ENCODE data around the gene CHD1. TPM values are rescaled to one million over a fixed set of nuclear protein-coding genes. Genes with fewer than 3 reads are reported as not detected.

The CHD1 gene
- total RNA-seq, 4 donors from 2014 or later: 45.6 to 95.7 (median 53.0) TPM

DNA sequence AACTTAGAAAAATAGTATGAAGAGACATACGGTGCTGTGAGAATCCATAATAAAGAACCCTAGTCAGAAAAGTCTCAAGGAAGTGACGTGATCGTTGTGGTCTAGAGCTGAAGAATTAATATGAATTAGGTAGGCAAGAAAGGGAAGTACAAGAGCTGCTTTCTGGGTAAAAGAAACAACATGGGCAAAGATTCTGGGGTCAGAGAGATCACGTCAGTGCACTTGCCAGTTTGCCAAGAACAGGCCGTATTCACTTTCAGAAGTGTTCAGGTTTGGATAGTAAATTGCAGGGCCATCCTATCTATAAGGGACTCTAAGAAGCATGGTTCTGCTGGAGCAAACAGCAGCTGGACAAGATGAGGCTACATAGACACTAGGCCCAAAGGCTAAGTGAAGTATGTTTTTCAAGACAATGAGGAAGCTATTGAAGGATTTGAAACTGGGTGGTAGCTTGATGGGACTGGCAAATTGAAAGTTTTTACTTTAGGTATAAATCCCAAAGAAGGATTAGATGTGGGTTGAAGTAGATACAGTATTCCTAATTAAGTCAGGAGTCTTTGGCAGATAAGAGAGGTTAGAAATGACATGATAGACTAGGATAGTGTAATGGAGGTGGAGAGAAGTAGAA is 4.8 kb upstream of the CHD1 start:
- Histone ChIP-seq H3K27ac (peak overlapping the region; percentile 1 to 57 (median 12)), H3K9me3 (no peaks in the 10 kb centered on the region), H3K4me1 (peaks cover 7 to 45% (median 12%) of the 10 kb centered on the region in 4 donors), H3K36me3 (no peaks in the 10 kb centered on the region), H3K4me3 (no peak overlapping the region), H3K27me3 (no peaks in the 10 kb centered on the region)
- intact Hi-C loops (cut with DNase I; ENCODE audit: low total_unique reads): no loop called here
- no peak for TF ChIP-seq POLR2AphosphoS5 (IDR thresholded peaks at IDR 0.05)
- TF ChIP-seq, protein P1, sequence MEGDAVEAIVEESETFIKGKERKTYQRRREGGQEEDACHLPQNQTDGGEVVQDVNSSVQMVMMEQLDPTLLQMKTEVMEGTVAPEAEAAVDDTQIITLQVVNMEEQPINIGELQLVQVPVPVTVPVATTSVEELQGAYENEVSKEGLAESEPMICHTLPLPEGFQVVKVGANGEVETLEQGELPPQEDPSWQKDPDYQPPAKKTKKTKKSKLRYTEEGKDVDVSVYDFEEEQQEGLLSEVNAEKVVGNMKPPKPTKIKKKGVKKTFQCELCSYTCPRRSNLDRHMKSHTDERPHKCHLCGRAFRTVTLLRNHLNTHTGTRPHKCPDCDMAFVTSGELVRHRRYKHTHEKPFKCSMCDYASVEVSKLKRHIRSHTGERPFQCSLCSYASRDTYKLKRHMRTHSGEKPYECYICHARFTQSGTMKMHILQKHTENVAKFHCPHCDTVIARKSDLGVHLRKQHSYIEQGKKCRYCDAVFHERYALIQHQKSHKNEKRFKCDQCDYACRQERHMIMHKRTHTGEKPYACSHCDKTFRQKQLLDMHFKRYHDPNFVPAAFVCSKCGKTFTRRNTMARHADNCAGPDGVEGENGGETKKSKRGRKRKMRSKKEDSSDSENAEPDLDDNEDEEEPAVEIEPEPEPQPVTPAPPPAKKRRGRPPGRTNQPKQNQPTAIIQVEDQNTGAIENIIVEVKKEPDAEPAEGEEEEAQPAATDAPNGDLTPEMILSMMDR (IDR thresholded peaks at IDR 0.05): no peak
- no peak for TF ChIP-seq EP300 (IDR thresholded peaks at IDR 0.05; ENCODE audit: low read depth)
- TF ChIP-seq POLR2A (IDR thresholded peaks at IDR 0.05): no peak
- in situ Hi-C loops (cut with MboI; ENCODE audit: low pct_ligation_motif_present in 1 of 4, low pct_unique_long_range_greater_than_20kb in 1 of 4, low sequenced_read_pairs in 3 of 4): no loop called here
- WGBS, 2 donors (ENCODE audit: low coverage in 1 of 2): 74 to 75% methylated on average over 5 of the region's 5 CpGs
- DNase-seq: no peak

DNA sequence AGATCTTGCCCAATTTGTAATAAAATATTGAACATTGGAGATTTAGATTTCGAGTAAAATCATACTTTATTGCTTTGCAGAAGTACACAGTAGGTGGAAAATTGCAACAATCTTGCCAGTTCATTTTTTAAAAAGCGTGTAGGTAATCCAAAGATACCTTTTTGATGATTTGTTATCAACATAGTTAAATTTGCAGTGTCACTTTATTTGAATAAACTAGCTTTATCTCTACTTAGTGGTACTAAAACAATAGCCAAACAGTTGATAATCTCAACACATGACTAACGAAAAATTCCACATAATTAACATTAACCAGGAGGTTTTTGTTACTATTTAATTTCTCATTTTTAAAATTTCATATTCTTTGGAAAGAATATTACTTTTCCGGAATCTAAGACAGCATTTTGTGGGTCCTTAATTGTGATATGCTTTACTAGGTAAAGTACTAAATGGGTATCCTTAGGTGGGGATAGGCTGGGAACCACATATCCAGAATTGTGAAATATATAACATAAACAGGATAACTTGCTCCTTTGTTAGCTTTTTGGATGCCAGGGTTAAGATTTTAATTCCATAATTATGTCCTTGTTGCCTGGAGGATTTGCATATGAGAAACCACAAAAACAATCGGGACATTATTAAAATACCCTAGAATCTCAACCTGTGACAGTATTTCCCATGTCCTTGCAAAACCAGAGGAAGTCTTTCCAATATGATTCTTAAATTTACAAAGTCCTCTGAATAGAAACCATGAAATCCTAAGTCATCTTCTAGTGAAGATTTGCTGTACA is 2.4 kb upstream of the CHD1 start:
- intact Hi-C loops (cut with DNase I; ENCODE audit: low total_unique reads) (no loop called here), in situ Hi-C loops (cut with MboI; ENCODE audit: low pct_ligation_motif_present in 1 of 4, low pct_unique_long_range_greater_than_20kb in 1 of 4, low sequenced_read_pairs in 3 of 4) (no loop called here)
- Histone ChIP-seq H3K9me3 (no peaks in the 10 kb centered on the region), H3K27ac (peak overlapping the region in 3 of 4 donors; percentile 99), H3K27me3 (no peaks in the 10 kb centered on the region), H3K36me3 (no peaks in the 10 kb centered on the region), H3K4me3 (peak overlapping the region in 1 of 4 donors; percentile 80), H3K4me1 (peaks cover 15 to 52% (median 20%) of the 10 kb centered on the region in 4 donors)
- DNase-seq: no peak
- TF ChIP-seq POLR2A (IDR thresholded peaks at IDR 0.05) (no peak), EP300 (IDR thresholded peaks at IDR 0.05; ENCODE audit: low read depth) (no peak)
- TF ChIP-seq, protein P1 (IDR thresholded peaks at IDR 0.05): no peak
- WGBS, 2 donors (ENCODE audit: low coverage in 1 of 2): 72 to 79% methylated on average over 5 of the region's 5 CpGs

DNA sequence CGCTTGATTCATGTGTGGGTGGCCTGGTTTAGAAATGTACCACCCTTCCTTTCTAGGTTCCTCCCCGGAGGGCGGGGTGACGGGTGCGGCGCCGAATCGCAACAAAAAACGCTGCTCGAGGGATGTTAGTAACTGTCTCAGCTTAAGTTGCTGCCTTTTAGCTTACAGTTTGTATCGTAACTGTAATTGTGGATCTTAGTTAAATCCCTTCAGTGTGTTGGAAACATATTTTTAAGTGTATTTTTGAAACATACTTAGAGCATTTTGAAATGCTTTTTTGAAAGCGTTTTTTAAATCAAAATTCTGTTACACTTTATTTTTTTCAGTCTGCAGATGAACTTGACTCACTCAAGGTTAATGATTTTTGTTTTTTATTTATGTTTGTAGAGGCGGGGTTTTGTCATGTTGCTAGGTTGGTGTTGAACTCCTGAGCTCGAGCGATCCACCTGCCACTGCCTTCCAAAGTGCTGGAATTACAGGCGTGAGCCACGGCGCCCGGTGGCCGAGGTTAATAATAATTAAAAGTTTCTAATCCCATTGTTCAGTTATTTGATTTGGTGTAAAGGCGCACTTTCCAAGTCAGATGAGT is 997 bp upstream of the CHD1 start:
- peaks cover 15 to 60% (median 26%) of the 10 kb centered on the region in 4 donors for H3K4me1 ChIP-seq
- intact Hi-C loops (cut with DNase I; ENCODE audit: low total_unique reads): no loop called here
- in situ Hi-C loops (cut with MboI; ENCODE audit: low pct_ligation_motif_present in 1 of 4, low pct_unique_long_range_greater_than_20kb in 1 of 4, low sequenced_read_pairs in 3 of 4): no loop called here
- peak; percentile 23 for DNase-seq
- H3K9me3 ChIP-seq: no peaks in the 10 kb centered on the region
- TF ChIP-seq, protein P1 (IDR thresholded peaks at IDR 0.05): no peak
- TF ChIP-seq POLR2A (IDR thresholded peaks at IDR 0.05) (no peak), EP300 (IDR thresholded peaks at IDR 0.05; ENCODE audit: low read depth) (no peak), POLR2AphosphoS5 (IDR thresholded peaks at IDR 0.05) (no peak)
- peaks cover 0 to 6% (median 0%) of the 10 kb centered on the region in 4 donors for H3K36me3 ChIP-seq
- H3K27me3 ChIP-seq: no peaks in the 10 kb centered on the region
- peak overlapping the region; percentile 76 to 97 (median 84) for H3K4me3 ChIP-seq
- H3K27ac ChIP-seq: peak overlapping the region; percentile 96 to 99 (median 99)
- 6 to 8% methylated on average over 11 to 21 of the region's 21 CpGs for WGBS, 2 donors (ENCODE audit: low coverage in 1 of 2)

Measured in transverse colon (tissue), 4 donors.